ENCODE results near the gene TECPR2. TPM values are rescaled to one million over a fixed set of nuclear protein-coding genes. Genes with fewer than 3 reads are reported as not detected.

Gene TECPR2
- total and polyA plus RNA-seq, 2 of the 13 experiments (the other 11 are each of a cell fraction or from before 2014, with no cell fraction given), result 3.5 to 5.7 TPM

GRCh38 chr14:102544046-102544746, 181.5 kb downstream of the TECPR2 start:
- Histone ChIP-seq H3K4me3 (replicated peaks in 1 of 3; ENCODE audit: insufficient read depth in 1 of 3, low read depth in 2 of 3, low read length in 3 of 3) (peak overlapping the region; percentile 67 to 92 (median 82)), H3K36me3 (replicated peaks in 1 of 2; ENCODE audit: control insufficient read depth in 1 of 2, insufficient read depth in 2 of 2, low read length in 2 of 2) (no peaks in the 10 kb centered on the region), H2AFZ (ENCODE audit: low read length) (peak overlapping the region; percentile 48), H3K4me1 (ENCODE audit: insufficient read depth, low read length) (peaks cover 68% of the 10 kb centered on the region), H3K27me3 (ENCODE audit: control insufficient read depth in 1 of 2, insufficient read depth in 2 of 2, low read length in 2 of 2) (no peaks in the 10 kb centered on the region; a peak in 1 of 5 replicates), H3K79me2 (ENCODE audit: insufficient read depth, low read length) (peaks cover 17% of the 10 kb centered on the region), H3K4me2 (ENCODE audit: low read depth, low read length) (peak overlapping the region; percentile 87), H3K9ac (ENCODE audit: insufficient read depth, low read depth, low read length) (peak overlapping the region; percentile 89), H3K9me3 (ENCODE audit: low read length) (no peaks in the 10 kb centered on the region), H4K20me1 (ENCODE audit: insufficient read depth, low read length) (no peaks in the 10 kb centered on the region), H3K27ac (ENCODE audit: extremely low read length, insufficient read depth, low read length) (peak overlapping the region; percentile 93)
- ATAC-seq, result peak; percentile 13
- peak; percentile 59 for DNase-seq (ENCODE audit: low spot score)
- FAIRE-seq, result no peak
- intact Hi-C loops (cut with micrococcal nuclease; ENCODE audit: unreplicated experiment), result loop anchor here (2.0 kb wide), 1 partner anchor 49 kb away; the partner anchor contains the start of gene RCOR1
- ChIA-PET POLR2A (interaction anchor here (0.7 to 1.8 kb wide), 7 partner anchors 14 to 139 kb away, joined by 3 to 10 read pairs (median 4); no protein-coding TSS in a partner anchor), CTCF (ENCODE audit: low intra/inter-chr PET ratio, low total read pairs) (no interaction called here)
- TSS peak; percentile 63 for BruUV-seq (replicated peaks)
- 2% methylated on average over 13 of the region's 43 CpGs for WGBS (ENCODE audit: low lambda C conversion rate)
- in situ Hi-C loops (cut with HindIII; ENCODE audit: extremely low pct_ligation_motif_present, low pct_unique_long_range_greater_than_20kb), result loop anchor here (5.0 kb wide), 1 partner anchor 48 kb away; the partner anchor contains the start of gene RCOR1
- TF ChIP-seq ZNF792 (CRISPR knock-in tag; IDR thresholded peaks at IDR 0.05) (0 out of 2 replicates have a peak, but pooled peaks have one; percentile 1), ATF7 (IDR thresholded peaks at IDR 0.05) (no peak), ATF7 (CRISPR knock-in tag; IDR thresholded peaks at IDR 0.05) (no peak), ZNF580 (CRISPR knock-in tag; IDR thresholded peaks at IDR 0.05; ENCODE audit: borderline replicate concordance, low read depth) (peak; percentile 16; the same call in 1 of the 2 replicates), HNF1B (CRISPR knock-in tag; IDR thresholded peaks at IDR 0.05) (0 out of 2 replicates have a peak, but pooled peaks have one; percentile 12), PATZ1 (CRISPR knock-in tag; IDR thresholded peaks at IDR 0.05) (peak; percentile 79), ZNF572 (CRISPR knock-in tag; IDR thresholded peaks at IDR 0.05) (0 out of 2 replicates have a peak, but pooled peaks have one; percentile 57), ZNF746 (CRISPR knock-in tag; IDR thresholded peaks at IDR 0.05) (peak; percentile 69; the same call in 1 of the 2 replicates), ZNF564 (CRISPR knock-in tag; IDR thresholded peaks at IDR 0.05) (no peak), ZMYM3 (CRISPR knock-in tag; IDR thresholded peaks at IDR 0.05) (peak; percentile 65), ZNF18 (CRISPR knock-in tag; IDR thresholded peaks at IDR 0.05; ENCODE audit: insufficient replicate concordance) (no peak), KLF12 (CRISPR knock-in tag; IDR thresholded peaks at IDR 0.05; ENCODE audit: borderline replicate concordance) (no peak), BCL3 (CRISPR knock-in tag; IDR thresholded peaks at IDR 0.05) (0 out of 2 replicates have a peak, but pooled peaks have one; percentile 14), SAP130 (CRISPR knock-in tag; IDR thresholded peaks at IDR 0.05; ENCODE audit: low read depth) (peak; percentile 43; the same call in 1 of the 2 replicates), DNMT1 (CRISPR knock-in tag; IDR thresholded peaks at IDR 0.05) (no peak)
